Osteoblast (primary cell): Measurements from ENCODE around the gene SGPP2. TPM values are rescaled to one million over a fixed set of nuclear protein-coding genes. Genes with fewer than 3 reads are reported as not detected.

Experiments
- DNase-seq: peaks from one replicate; pipeline ENCODE4 v3.0.0; 2011; ENCODE audit warnings: low spot score, mixed read lengths; ENCODE audit not compliant: insufficient read length; ENCODE audit errors: missing footprints
- H2AFZ ChIP-seq: 2 replicates; pipeline ENCODE4 v1.6.0; 2011; ENCODE audit warnings: mild to moderate bottlenecking, low read length
- H3K27ac ChIP-seq: 2 replicates; pipeline ENCODE4 v1.5.1; 2011; ENCODE audit warnings: mild to moderate bottlenecking, low read depth, low read length, moderate library complexity
- H3K27me3 ChIP-seq: 2 replicates; pipeline ENCODE4 v1.6.0; 2012; ENCODE audit warnings: mild to moderate bottlenecking, control low read depth, inconsistent platforms, low read length, moderate library complexity; ENCODE audit not compliant: insufficient read depth
- H3K36me3 ChIP-seq: 2 replicates; pipeline ENCODE4 v1.5.1; 2011; ENCODE audit warnings: mild to moderate bottlenecking, low read length, control low read depth, moderate library complexity; ENCODE audit not compliant: insufficient read depth
- H3K4me1 ChIP-seq: 2 replicates; pipeline ENCODE4 v1.5.1; 2011; ENCODE audit warnings: mild to moderate bottlenecking, low read length, control low read depth, moderate library complexity; ENCODE audit not compliant: insufficient read depth
- H3K4me2 ChIP-seq: 2 replicates; pipeline ENCODE4 v1.6.0; 2011; ENCODE audit warnings: mild to moderate bottlenecking, low read length; ENCODE audit not compliant: insufficient read depth
- H3K4me3 ChIP-seq: fragments of 200-600 bp; sonication (generic); 3 replicates; pipeline ENCODE4 v1.5.1; 2012; ENCODE audit warnings: mild to moderate bottlenecking, low read length, inconsistent platforms; ENCODE audit not compliant: insufficient read depth
- H3K79me2 ChIP-seq: 2 replicates; pipeline ENCODE4 v1.6.0; 2012; ENCODE audit warnings: mild to moderate bottlenecking, low read length, control low read depth, inconsistent platforms; ENCODE audit not compliant: insufficient read depth
- H3K9me3 ChIP-seq: 2 replicates; pipeline ENCODE4 v1.5.1; 2011; ENCODE audit warnings: low read depth, low read length, control low read depth
- H4K20me1 ChIP-seq: 2 replicates; pipeline ENCODE4 v1.6.0; 2012; ENCODE audit warnings: mild to moderate bottlenecking, low read length, control low read depth; ENCODE audit not compliant: insufficient read depth
- total RNA-seq: library from RNA; depleted of rRNA; stranded (reverse); fragments of >200 nt; gene quantifications from 2 replicates; pipeline ENCODE4 v1.2.3, GENCODE V29; 2012
- TF ChIP-seq, protein P1 (sequence below): IDR thresholded peaks from 2 replicates; pipeline ENCODE4 v1.5.1; 2011; ENCODE audit warnings: mild to moderate bottlenecking, low read depth, low read length, moderate library complexity; ENCODE audit errors: extremely low read depth

The SGPP2 gene
- total RNA-seq, 1 donor, result not detected

DNA sequence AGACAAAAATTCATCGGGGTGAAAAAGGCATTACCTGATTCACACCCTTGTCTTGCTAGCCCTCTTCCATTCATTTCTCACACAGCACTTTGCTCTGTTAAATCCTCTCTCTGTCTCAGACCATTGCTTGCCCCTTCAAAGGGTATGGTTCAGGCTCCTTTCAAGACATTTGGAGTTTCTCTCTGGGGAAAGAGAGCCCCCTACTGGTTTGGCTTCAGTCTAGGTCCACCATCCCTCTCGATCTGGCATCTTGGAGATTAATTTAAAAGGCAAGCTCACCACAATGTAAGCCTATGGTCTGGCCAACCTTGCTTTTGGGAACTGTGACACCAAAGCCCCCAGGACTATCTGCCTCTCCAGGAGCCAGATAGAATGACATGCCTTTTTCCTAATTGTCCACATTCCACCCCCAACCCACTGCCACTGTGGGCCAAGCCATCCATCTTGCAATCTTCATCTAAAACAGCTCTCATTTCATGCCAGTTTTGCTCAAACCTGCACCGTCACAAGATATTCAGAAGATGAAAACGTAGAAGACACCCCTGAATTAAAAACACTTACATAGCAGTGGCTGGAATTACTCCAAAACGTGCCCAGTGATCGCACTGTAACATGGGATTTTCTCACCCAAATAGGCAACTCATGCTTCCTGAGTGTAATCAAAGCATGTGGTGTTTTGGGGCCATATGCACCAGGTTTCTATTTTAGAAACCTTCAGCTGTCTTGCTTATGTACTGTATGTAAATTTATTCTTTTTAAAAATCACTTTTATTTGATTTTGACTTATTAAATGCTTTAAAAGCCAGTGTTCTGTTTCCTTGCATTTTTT lies 137.7 kb downstream of the SGPP2 start:
- H3K9me3 ChIP-seq, result no peaks in the 10 kb centered on the region
- H3K27me3 ChIP-seq, result no peaks in the 10 kb centered on the region
- no peak overlapping the region for H3K27ac ChIP-seq
- H2AFZ ChIP-seq, result no peak overlapping the region
- DNase-seq, result no peak
- no peak overlapping the region for H3K4me2 ChIP-seq
- H3K4me3 ChIP-seq, result no peak overlapping the region
- no peaks in the 10 kb centered on the region for H3K79me2 ChIP-seq
- peaks cover 4% of the 10 kb centered on the region for H3K36me3 ChIP-seq
- H3K4me1 ChIP-seq, result no peaks in the 10 kb centered on the region
- H4K20me1 ChIP-seq, result no peaks in the 10 kb centered on the region
- TF ChIP-seq, protein P1, sequence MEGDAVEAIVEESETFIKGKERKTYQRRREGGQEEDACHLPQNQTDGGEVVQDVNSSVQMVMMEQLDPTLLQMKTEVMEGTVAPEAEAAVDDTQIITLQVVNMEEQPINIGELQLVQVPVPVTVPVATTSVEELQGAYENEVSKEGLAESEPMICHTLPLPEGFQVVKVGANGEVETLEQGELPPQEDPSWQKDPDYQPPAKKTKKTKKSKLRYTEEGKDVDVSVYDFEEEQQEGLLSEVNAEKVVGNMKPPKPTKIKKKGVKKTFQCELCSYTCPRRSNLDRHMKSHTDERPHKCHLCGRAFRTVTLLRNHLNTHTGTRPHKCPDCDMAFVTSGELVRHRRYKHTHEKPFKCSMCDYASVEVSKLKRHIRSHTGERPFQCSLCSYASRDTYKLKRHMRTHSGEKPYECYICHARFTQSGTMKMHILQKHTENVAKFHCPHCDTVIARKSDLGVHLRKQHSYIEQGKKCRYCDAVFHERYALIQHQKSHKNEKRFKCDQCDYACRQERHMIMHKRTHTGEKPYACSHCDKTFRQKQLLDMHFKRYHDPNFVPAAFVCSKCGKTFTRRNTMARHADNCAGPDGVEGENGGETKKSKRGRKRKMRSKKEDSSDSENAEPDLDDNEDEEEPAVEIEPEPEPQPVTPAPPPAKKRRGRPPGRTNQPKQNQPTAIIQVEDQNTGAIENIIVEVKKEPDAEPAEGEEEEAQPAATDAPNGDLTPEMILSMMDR, result peak; percentile 59

DNA sequence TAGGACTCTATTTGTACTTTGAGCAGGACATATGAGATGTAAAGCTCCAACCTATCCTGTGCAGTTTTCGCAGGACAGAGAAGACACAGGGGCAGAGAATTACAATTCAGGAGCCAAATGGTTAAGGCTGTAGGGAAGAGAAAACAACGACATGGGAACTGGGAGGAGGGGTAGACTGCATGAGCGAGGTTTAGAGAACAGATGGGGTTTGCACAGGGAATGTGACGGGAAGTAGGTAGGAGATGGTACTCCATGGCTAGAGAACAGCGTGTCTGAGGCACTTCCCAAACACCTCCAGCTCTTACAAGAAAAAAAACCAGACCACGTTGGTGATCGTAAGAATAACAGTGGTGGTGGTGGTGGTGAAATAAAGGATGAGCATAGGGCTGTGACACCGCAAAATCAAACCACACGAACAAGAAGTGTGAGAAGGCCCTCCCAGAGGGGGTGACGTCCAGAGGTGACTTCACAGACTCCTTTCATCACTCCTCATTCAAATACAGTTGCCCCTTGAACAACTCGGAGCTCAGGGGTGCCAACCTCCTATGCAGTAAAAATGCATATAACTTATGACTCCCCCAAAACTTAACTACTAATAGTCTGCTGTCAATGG lies 138.9 kb downstream of the SGPP2 start:
- Histone ChIP-seq H3K79me2 (no peaks in the 10 kb centered on the region), H3K27me3 (no peaks in the 10 kb centered on the region), H3K4me2 (no peak overlapping the region), H3K4me1 (no peaks in the 10 kb centered on the region), H3K27ac (no peak overlapping the region), H3K36me3 (peaks cover 4% of the 10 kb centered on the region), H3K4me3 (no peak overlapping the region), H3K9me3 (no peaks in the 10 kb centered on the region), H2AFZ (no peak overlapping the region), H4K20me1 (no peaks in the 10 kb centered on the region)
- TF ChIP-seq, protein P1, result no peak
- no peak for DNase-seq

GRCh38 chr2:222563936-222564335 lies 139.6 kb downstream of the SGPP2 start:
- H3K9me3 ChIP-seq, result no peaks in the 10 kb centered on the region
- no peak overlapping the region for H2AFZ ChIP-seq
- H4K20me1 ChIP-seq, result no peaks in the 10 kb centered on the region
- no peaks in the 10 kb centered on the region for H3K79me2 ChIP-seq
- H3K4me1 ChIP-seq, result peaks cover 3% of the 10 kb centered on the region
- no peak for DNase-seq
- no peak overlapping the region for H3K4me3 ChIP-seq
- TF ChIP-seq, protein P1, result no peak
- H3K27me3 ChIP-seq, result no peaks in the 10 kb centered on the region
- peaks cover 4% of the 10 kb centered on the region for H3K36me3 ChIP-seq
- H3K27ac ChIP-seq, result no peak overlapping the region
- H3K4me2 ChIP-seq, result no peak overlapping the region

- peaks cover 21% of the 10 kb centered on the region for H3K4me1 ChIP-seq
- H3K4me2 ChIP-seq, result no peak overlapping the region
- no peaks in the 10 kb centered on the region for H3K27me3 ChIP-seq
- H3K27ac ChIP-seq, result no peak overlapping the region
- H3K9me3 ChIP-seq, result no peaks in the 10 kb centered on the region
- H2AFZ ChIP-seq, result no peak overlapping the region
- DNase-seq, result no peak
- TF ChIP-seq, protein P1, result no peak
- H3K36me3 ChIP-seq, result peaks cover 7% of the 10 kb centered on the region
- no peak overlapping the region for H3K4me3 ChIP-seq
- no peaks in the 10 kb centered on the region for H4K20me1 ChIP-seq
- H3K79me2 ChIP-seq, result no peaks in the 10 kb centered on the region
These were observed 141.9 kb downstream of the SGPP2 start for GRCh38 chr2:222566229-222566628.
